HG03135 (cell line): Measurements from ENCODE around the gene RBM28.

ENCODE experiments used
- ATAC-seq: cut with Tn5 transposase; IDR thresholded peaks from one replicate; pipeline ENCODE4 v1.9.1; 2021; ENCODE audit warnings: mild to moderate bottlenecking, moderate library complexity; ENCODE audit not compliant: unreplicated experiment

RBM28 gene

GRCh38 chr7:128265156-128265905 lies 78.4 kb downstream of the RBM28 start:
- no peak for ATAC-seq

- ATAC-seq, result no peak
Measured at GRCh38 chr7:128264477-128264876, 79.2 kb downstream of the RBM28 start.

GRCh38 chr7:128263420-128263819 lies 80.3 kb downstream of the RBM28 start:
- ATAC-seq, result no peak

GRCh38 chr7:128262273-128263028 lies 81.3 kb downstream of the RBM28 start:
- ATAC-seq, result no peak

GRCh38 chr7:128260069-128260795 lies 83.5 kb downstream of the RBM28 start:
- no peak for ATAC-seq

GRCh38 chr7:128259131-128260061 lies 84.3 kb downstream of the RBM28 start:
- no peak for ATAC-seq

GRCh38 chr7:128257458-128257857 lies 86.2 kb downstream of the RBM28 start:
- ATAC-seq, result no peak

GRCh38 chr7:128255271-128255670 lies 88.4 kb downstream of the RBM28 start:
- no peak for ATAC-seq

- ATAC-seq, result no peak
Measured at GRCh38 chr7:128254470-128254869, 89.2 kb downstream of the RBM28 start.

- ATAC-seq, result no peak
Measured at GRCh38 chr7:128253701-128254100, 90.0 kb downstream of the RBM28 start.

- no peak for ATAC-seq
Measured at GRCh38 chr7:128251337-128251736, 92.4 kb downstream of the RBM28 start.
